ENCODE results near the gene ADH6.
"Not testable (repeated sequence)": the region's sequence is repeated elsewhere in the genome, so short reads cannot be mapped to it uniquely, and the experiment has no call there.

The ADH6 gene

DNA sequence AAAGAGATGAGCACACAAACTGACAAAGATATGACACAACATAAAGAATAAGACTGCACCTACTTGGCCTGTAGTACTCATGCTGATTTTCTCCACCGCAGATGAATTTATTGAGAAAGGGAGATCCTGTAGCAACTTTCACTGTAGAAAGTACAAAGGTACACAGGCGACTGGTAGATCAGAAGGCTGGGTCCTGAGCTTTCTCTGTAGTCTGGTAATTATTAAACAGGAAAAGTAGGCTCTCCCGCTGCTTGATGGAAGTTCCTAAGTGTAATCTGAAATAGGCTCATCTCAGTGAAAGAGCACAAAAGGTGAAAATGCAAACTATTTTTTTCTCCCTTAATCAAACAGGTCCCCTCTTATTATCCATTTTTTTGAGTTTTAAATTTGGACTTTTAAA, at the start of gene ADH6:
ADH6 (minus strand) TSS at position 175 of the 400 bp plus-strand sequence; CDS start at position 81, 94 bp downstream.
- no peak for DNase-seq

DNA sequence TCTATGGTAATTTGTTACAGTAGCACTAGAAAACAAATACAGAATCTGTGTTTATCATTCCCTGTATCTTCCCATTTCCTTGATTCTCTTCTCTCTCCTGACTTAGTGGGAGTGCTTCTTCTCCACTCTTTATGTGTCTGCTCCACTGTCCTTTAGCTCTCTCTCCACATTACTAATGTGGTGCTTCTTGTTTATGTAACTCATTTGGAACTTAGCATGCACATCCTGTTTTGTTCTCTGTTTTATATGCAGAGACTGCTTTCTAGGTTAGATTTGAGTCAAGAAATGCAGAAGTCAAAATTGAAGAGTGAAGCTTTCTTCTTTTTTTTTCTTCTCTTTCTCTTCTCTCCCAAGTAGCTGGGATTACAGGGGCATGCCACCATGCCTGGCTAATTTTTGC, 45.9 kb upstream of the ADH6 start:
- DNase-seq = no peak

GRCh38 chr4:99252746-99253145, 33.7 kb upstream of the ADH6 start:
- DNase-seq = no peak

- DNase-seq = no peak
These were observed 29.7 kb upstream of the ADH6 start for GRCh38 chr4:99248714-99249113.

GRCh38 chr4:99235955-99236354, 16.9 kb upstream of the ADH6 start:
- no peak for DNase-seq

- no peak for DNase-seq
These were observed 15.4 kb upstream of the ADH6 start for GRCh38 chr4:99234331-99235010.

DNA sequence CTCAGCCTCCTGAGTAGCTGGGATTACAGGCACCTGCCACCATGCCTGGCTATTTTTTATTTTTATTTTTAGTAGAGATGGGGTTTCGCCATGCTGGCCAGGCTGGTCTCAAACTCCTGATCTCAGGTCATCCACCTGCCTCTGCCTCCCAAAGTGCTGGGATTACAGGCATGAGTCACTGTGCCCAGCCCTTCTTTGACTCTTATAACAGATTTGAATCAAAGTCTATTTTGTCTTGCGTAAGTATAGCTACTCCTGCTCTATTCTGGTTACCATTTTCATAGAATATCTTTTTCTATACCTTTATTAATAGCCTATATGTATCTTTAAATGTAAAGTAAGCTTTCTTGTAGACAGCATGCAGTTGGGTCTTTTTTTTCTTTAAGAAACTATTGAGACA, 14.4 kb upstream of the ADH6 start:
- not testable (repeated sequence) for DNase-seq

- DNase-seq = not testable (repeated sequence)
These were observed 9.7 kb upstream of the ADH6 start for GRCh38 chr4:99228706-99229105.

- DNase-seq = not testable (repeated sequence)
These were observed 8.6 kb upstream of the ADH6 start for GRCh38 chr4:99227646-99228045.

DNA sequence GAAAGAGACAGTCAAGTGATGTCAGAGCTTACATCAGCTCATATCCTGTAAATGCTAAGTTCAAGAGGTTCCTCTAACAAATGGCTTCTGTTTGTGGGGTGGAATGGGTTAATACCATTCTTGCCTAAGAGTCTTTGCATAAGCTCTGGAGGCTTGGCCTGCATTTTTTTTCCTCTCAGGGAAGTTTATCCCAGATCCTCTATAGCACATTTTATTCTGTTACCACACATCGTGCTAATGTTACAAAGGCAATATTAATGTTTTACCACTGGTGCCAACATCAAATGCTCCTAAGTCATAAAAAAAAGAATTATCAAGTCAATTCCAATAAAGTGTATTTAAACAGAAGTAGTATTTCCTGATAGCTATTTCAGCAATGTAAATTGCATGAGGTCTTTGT, 2.9 kb upstream of the ADH6 start:
- no peak for DNase-seq

DNA sequence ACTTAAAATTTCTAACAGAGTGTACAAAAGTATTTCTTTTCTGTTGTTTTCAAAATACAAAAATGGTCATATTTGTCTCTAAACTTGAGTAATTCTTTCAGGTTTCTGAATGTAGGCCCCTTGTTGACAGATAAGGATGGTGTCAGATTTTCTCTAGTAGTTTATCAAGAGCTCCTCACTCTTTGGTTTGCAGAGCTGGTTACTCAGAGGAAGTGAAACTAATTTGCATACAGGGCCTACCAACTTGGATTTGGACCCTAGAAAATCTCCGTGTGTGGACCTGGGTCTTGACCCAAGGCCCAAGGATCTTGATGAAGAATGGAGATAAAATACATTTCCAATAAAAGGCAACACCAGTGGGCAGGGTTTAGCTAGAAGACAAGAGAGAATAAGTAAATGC, 433 bp upstream of the ADH6 start:
- no peak for DNase-seq

GRCh38 chr4:99215521-99215920, 3.5 kb downstream of the ADH6 start:
- no peak for DNase-seq

- no peak for DNase-seq
These were observed 8.3 kb downstream of the ADH6 start for GRCh38 chr4:99210789-99211188.

- peak; percentile 7 for DNase-seq
These were observed 9.4 kb downstream of the ADH6 start for GRCh38 chr4:99209671-99210070.

GRCh38 chr4:99208719-99209075, 10.3 kb downstream of the ADH6 start:
- no peak for DNase-seq

DNA sequence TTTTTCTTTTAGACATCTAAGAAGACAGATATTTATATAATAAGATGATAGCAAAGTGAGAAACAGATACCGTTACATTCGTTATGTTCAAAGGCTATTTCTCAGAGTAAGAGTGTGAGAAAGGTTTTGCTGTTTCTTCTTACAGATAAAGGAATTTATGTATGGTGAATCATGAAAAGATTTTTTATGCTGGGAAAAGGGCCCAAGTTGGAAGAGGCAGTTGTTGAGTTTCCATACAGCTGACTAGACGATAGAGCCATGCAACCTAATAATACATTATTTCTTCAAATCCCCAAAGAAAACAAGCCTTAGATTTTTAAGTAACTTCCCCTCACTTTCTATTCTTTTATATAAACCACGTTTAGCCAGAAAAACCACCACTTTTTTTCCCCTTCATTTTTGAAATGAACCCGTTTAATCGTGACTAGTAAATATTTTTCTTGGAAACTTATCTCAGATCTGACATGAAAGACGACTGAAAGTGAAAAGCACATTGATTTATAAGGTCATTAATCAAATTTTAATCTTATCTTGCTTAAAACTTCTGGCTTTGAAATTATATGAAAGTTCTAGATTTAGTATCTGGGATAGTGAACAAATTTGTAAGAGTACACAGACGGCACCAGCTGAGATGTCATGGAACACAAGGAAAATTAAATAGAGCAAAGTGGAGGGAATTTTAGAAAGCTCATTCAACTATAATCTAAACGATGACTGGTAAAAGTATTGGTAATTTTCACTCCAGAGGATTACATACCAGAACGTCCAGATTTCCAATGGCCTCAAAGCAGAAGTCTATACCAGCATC, 10.9 kb downstream of the ADH6 start:
- no peak for DNase-seq

- no peak for DNase-seq
These were observed 11.8 kb downstream of the ADH6 start for GRCh38 chr4:99207069-99207743.

GRCh38 chr4:99205153-99205979, 13.7 kb downstream of the ADH6 start:
- no peak for DNase-seq

DNA sequence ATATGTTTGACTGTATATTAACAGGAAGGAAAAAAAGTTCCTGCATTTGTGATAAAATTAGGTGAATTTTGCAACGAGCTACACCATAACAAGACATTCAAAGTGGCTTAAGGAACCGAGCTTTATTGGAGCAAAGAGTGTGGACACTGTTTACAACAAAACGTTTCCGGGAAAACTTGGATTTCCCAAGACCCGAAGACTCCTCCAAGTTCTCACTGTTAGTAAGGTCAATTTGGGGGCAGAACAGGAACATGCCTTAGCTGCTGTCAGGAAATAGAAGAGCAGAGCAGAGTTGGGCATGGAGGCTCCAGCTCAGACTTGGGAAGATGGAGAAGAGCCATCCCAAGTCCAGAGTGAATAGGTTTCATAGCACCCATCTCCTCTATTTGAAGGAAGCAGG, 16.5 kb downstream of the ADH6 start:
- no peak for DNase-seq

DNA sequence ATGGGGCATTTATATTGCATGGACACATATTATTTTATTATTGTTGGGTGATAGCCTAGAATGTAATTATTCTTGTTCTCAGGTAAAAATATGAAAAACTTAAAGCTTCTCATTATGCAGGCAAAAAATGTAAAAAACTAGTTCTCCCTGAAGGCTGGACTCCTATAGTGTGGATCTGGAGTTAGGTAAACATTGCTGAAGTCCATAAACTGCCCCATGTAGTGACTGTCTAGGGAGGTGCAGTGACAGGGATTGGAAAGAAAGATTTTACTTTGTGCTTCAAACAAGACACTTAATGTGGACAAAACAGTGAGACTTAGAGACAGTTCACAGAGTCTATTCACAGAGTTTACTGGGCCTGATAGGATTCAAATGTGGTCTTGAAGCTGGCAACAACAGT, 17.0 kb downstream of the ADH6 start:
- DNase-seq = no peak

GRCh38 chr4:99201690-99202089, 17.4 kb downstream of the ADH6 start:
- DNase-seq = no peak

DNA sequence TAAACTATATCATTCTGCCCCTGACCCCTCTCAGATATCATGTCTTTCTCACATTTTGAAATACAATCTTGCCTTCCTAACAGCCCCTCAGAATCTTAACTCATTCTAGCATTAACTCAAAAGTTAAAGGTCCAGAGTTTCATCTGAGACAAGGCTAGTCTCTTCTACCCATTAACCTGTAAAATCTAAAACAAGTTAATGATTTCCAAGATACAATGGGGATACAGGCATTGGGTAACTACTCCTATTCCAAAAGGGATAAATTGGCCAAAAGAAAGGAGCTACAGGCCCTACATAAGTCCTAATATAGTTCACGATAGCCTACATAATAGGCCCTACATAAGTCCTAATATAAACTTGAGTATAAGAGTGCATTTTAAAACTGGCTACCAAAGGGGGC, 18.9 kb downstream of the ADH6 start:
- no peak for DNase-seq

DNA sequence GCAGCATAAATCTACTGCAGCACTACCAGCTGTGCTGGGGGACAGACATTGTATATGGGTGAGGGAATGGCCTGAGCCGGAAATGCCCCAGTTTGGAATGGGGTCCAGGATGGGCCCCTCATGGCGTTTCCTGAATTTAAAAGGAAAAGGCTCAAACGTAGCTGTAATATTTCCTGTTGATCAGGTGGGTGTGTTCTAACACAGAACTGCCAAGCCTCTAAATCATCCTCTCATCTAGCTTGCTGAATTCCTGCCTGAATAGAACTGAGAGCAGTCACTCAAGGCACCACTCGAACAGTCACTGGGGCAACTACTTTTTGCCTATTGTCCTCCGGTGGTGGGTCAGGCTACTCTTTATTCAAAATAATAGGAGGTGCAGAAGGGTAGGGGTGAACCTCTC, 28.7 kb downstream of the ADH6 start:
- DNase-seq = no peak
